ENCODE measurements around the gene MASP1. TPM values are rescaled to one million over a fixed set of nuclear protein-coding genes. Genes with fewer than 3 reads are reported as not detected.

The MASP1 gene
- total and polyA plus RNA-seq, 2 experiments from 2014 or later, result 1.6 to 3.0 TPM

DNA sequence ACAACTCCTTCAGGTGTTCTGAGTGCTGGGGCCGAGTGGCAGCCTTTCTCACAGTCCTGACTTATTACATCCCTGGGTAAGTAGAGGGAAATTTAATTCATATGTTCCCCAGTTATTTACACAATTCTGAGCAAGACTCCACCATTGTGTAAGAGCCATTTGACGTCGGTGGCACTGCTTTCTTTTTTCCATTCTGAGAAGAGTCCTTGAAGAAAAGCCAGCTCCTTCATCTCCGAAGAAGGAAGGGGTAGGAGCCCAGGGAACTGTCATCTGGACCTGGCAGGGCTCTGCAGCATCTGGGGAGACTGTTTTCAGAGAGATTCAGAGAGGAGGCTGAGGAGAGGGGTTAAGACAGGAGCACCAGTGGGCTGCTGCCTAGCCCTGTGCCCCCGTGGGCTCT lies 22.6 kb upstream of the MASP1 start:
- no peak overlapping the region for H3K27ac ChIP-seq (ENCODE audit: low read depth)
- H3F3A ChIP-seq (replicated peaks; ENCODE audit: low read depth), result no peaks in the 10 kb centered on the region
- H3K9me2 ChIP-seq (ENCODE audit: insufficient read depth), result no peaks in the 10 kb centered on the region
- 0 out of 2 replicates have a peak, but pooled peaks cover 2% of the 10 kb centered on the region for H3K4me1 ChIP-seq (ENCODE audit: insufficient read depth)
- H3K4me3 ChIP-seq, result no peak overlapping the region
- no peak for ATAC-seq
- H4K20me1 ChIP-seq (replicated peaks; ENCODE audit: insufficient read depth), result no peaks in the 10 kb centered on the region
- no peak overlapping the region for H3K4me3 Mint-ChIP-seq
- peaks cover 3% of the 10 kb centered on the region for H3K36me3 Mint-ChIP-seq (ENCODE audit: low read depth)
- H3K4me2 ChIP-seq, result no peak overlapping the region
- DNase-seq (ENCODE audit: low spot score), result no peak
- no peak overlapping the region for H3K27ac Mint-ChIP-seq
- TF ChIP-seq ZNF331 (CRISPR knock-in tag; IDR thresholded peaks at IDR 0.05; ENCODE audit: low read depth) (no peak), STAT1 (IDR thresholded peaks at IDR 0.05; ENCODE audit: unreplicated experiment) (no peak), ZNF114 (CRISPR knock-in tag; IDR thresholded peaks at IDR 0.05) (no peak), JUNB (IDR thresholded peaks at IDR 0.05; ENCODE audit: unreplicated experiment) (no peak), ZNF462 (CRISPR knock-in tag; IDR thresholded peaks at IDR 0.05) (no peak), NANOG (IDR thresholded peaks at IDR 0.05; ENCODE audit: borderline replicate concordance) (no peak), CREB1 (CRISPR knock-in tag; IDR thresholded peaks at IDR 0.05; ENCODE audit: low read depth) (no peak), REST (IDR thresholded peaks at IDR 0.05; ENCODE audit: unreplicated experiment) (no peak), EZH2phosphoT487 (IDR thresholded peaks at IDR 0.05; ENCODE audit: unreplicated experiment) (no peak)
- TF ChIP-seq, protein P1, sequence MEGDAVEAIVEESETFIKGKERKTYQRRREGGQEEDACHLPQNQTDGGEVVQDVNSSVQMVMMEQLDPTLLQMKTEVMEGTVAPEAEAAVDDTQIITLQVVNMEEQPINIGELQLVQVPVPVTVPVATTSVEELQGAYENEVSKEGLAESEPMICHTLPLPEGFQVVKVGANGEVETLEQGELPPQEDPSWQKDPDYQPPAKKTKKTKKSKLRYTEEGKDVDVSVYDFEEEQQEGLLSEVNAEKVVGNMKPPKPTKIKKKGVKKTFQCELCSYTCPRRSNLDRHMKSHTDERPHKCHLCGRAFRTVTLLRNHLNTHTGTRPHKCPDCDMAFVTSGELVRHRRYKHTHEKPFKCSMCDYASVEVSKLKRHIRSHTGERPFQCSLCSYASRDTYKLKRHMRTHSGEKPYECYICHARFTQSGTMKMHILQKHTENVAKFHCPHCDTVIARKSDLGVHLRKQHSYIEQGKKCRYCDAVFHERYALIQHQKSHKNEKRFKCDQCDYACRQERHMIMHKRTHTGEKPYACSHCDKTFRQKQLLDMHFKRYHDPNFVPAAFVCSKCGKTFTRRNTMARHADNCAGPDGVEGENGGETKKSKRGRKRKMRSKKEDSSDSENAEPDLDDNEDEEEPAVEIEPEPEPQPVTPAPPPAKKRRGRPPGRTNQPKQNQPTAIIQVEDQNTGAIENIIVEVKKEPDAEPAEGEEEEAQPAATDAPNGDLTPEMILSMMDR (conservative IDR thresholded peaks at IDR 0.05; ENCODE audit: low read depth in 2 of 2), result no peak
- H3K27me3 ChIP-seq (ENCODE audit: insufficient read depth), result no peaks in the 10 kb centered on the region
- H3K36me3 ChIP-seq (ENCODE audit: insufficient read depth), result no peaks in the 10 kb centered on the region
- H2AFZ ChIP-seq, result no peak overlapping the region
- peaks cover 12% of the 10 kb centered on the region for H3K4me1 Mint-ChIP-seq
- peaks cover 9% of the 10 kb centered on the region for H3K27me3 Mint-ChIP-seq (ENCODE audit: insufficient read depth, low read depth, poor library complexity)
- peaks cover 14% of the 10 kb centered on the region for H3K9me3 Mint-ChIP-seq
- no peaks in the 10 kb centered on the region for H3K79me2 ChIP-seq (replicated peaks; ENCODE audit: insufficient read depth)
